Naive thymus-derived CD4-positive, alpha-beta T cell (primary cell): ENCODE results near the gene ANKFN1. TPM values are rescaled to one million over a fixed set of nuclear protein-coding genes. Genes with fewer than 3 reads are reported as not detected.

ENCODE experiments used
- ATAC-seq: fragments of 150-1000 bp; cut with Tn5 transposase; 2 replicates; pipeline ENCODE4 v1.10.0; 2021; ENCODE audit warnings: mild to moderate bottlenecking, moderate library complexity
- CTCF ChIA-PET: fragments of 350-600 bp; sonication (Branson Sonifier 250); formaldehyde crosslinking; loops from one replicate; lab custom pipeline; 2021; ENCODE audit warnings: antibody characterized with exemption; lab: Charles Lee
- POLR2A ChIA-PET: fragments of 350-600 bp; sonication (Branson Sonifier 250); formaldehyde crosslinking; loops from one replicate; lab custom pipeline; 2021; ENCODE audit warnings: antibody characterized with exemption, inconsistent platforms; lab: Charles Lee
- DNase-seq, 9 donors: peaks; one replicate each; pipeline versions ENCODE4 v3.0.0 to v3.0.0-alpha.2; 2020 to 2022; ENCODE audit warnings: mixed read lengths in 1 of 9
- H3K27ac ChIP-seq: one replicate; pipeline ENCODE4 v1.7.0; 2013; ENCODE audit warnings: mild to moderate bottlenecking, low read depth, low read length, moderate library complexity
- H3K27me3 ChIP-seq, 2 donors: one replicate each; pipeline ENCODE4 v1.7.0; 2013; ENCODE audit warnings: low read length in 2 of 2, mild to moderate bottlenecking in 2 of 2, moderate library complexity in 2 of 2; ENCODE audit not compliant: control insufficient read depth in 2 of 2, insufficient read depth in 2 of 2
- H3K36me3 ChIP-seq, 3 experiments: 1 replicate in 2 of 3; 2 replicates in 1 of 3; pipeline ENCODE4 v1.7.0; 2013; ENCODE audit warnings: low read length in 3 of 3, mild to moderate bottlenecking in 3 of 3, moderate library complexity in 1 of 3; ENCODE audit not compliant: insufficient read depth in 3 of 3, control insufficient read depth in 2 of 3
- H3K4me1 ChIP-seq, 2 donors: one replicate each; pipeline ENCODE4 v1.7.0; 2013; ENCODE audit warnings: low read length in 2 of 2, mild to moderate bottlenecking in 2 of 2, moderate library complexity in 1 of 2; ENCODE audit not compliant: control insufficient read depth in 2 of 2, insufficient read depth in 2 of 2
- H3K4me3 ChIP-seq: 2 replicates; pipeline ENCODE4 v1.7.0; 2013; ENCODE audit warnings: mild to moderate bottlenecking, low read length
- H3K9me3 ChIP-seq, 3 experiments: 1 replicate in 2 of 3; 2 replicates in 1 of 3; pipeline ENCODE4 v1.7.0; 2013; ENCODE audit warnings: low read length in 3 of 3; ENCODE audit not compliant: control insufficient read depth in 2 of 3
- H3K27ac Mint-ChIP-seq, 9 donors: one replicate each; pipeline ENCODE4 v1.8.0; 2020 to 2022; ENCODE audit warnings: mixed read lengths in 9 of 9, mild to moderate bottlenecking in 8 of 9, moderate library complexity in 5 of 9, inconsistent platforms in 2 of 9
- H3K27me3 Mint-ChIP-seq, 5 donors: one replicate each; pipeline ENCODE4 v1.8.0; 2021 to 2022; ENCODE audit warnings: mixed read lengths in 5 of 5, mild to moderate bottlenecking in 1 of 5
- H3K36me3 Mint-ChIP-seq, 5 donors: one replicate each; pipeline ENCODE4 v1.8.0; 2020 to 2022; ENCODE audit warnings: mixed read lengths in 5 of 5, mild to moderate bottlenecking in 3 of 5, inconsistent platforms in 1 of 5
- H3K4me1 Mint-ChIP-seq, 7 donors: one replicate each; pipeline ENCODE4 v1.8.0; 2020 to 2022; ENCODE audit warnings: mixed read lengths in 7 of 7, mild to moderate bottlenecking in 3 of 7, inconsistent platforms in 1 of 7
- H3K4me3 Mint-ChIP-seq, 10 donors: one replicate each; pipeline ENCODE4 v1.8.0; 2020 to 2022; ENCODE audit warnings: mild to moderate bottlenecking in 10 of 10, mixed read lengths in 10 of 10, moderate library complexity in 6 of 10, inconsistent platforms in 2 of 10
- H3K9me3 Mint-ChIP-seq, 11 donors: one replicate each; pipeline ENCODE4 v1.8.0; 2020 to 2022; ENCODE audit warnings: mixed read lengths in 11 of 11, mild to moderate bottlenecking in 4 of 11, inconsistent platforms in 1 of 11, moderate library complexity in 1 of 11
- intact Hi-C, 2 donors: fragments of 100-400 bp; cut with micrococcal nuclease; formaldehyde crosslinking; loops; one replicate each; pipeline ENCODE4 v1.15.1; 2023
- polyA plus RNA-seq, 2 donors: library from polyadenylated mRNA; unstranded; fragments of 300-500 nt; fragmentation: Illumina TruSeq; gene quantifications; one replicate each; pipeline ENCODE4 v1.2.3, GENCODE V29; 2021
- total RNA-seq, 6 experiments: library from RNA in 5 of 6; stranded (reverse) in 5 of 6; gene quantifications; 1 replicate in 5 of 6; 2 replicates in 1 of 6; pipeline ENCODE4 v1.2.3 and lab custom pipeline; 2021 to 2026

Gene ANKFN1
- total and polyA plus RNA-seq, 7 experiments from 2014 or later: not detected

- no peaks in the 10 kb centered on the region for H3K27me3 ChIP-seq
- DNase-seq: no peak
- CTCF ChIA-PET: no interaction called here
Measured at GRCh38 chr17:56326001-56326359, 172.7 kb downstream of the ANKFN1 start.

DNA sequence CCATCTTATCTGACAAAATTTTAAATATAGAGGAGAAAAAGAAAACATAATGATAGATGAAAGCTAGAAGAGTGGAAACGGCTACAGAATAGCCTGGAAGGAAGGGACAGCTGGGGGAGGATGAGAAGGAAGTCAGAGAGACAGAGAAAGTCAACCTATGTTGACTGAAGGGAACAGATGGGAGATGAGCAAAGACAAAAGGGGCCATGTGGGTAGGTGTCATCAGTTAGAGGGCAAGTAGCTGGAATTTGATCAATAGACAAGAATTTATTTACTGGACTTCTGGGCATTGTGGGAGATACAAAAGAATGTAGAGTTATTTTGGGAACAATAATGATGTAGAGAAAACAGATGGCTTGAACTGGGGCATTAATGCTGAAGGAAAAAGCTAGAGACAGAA lies 194.4 kb downstream of the ANKFN1 start:
- H3K4me3 Mint-ChIP-seq: no peak overlapping the region
- no peak for DNase-seq

More at GRCh38 chr17:56326001-56326359, 172.7 kb downstream of the ANKFN1 start:
- no peaks in the 10 kb centered on the region for H3K9me3 ChIP-seq
- peaks cover 8 to 19% (median 12%) of the 10 kb centered on the region in 5 donors for H3K27me3 Mint-ChIP-seq
- POLR2A ChIA-PET: no interaction called here
- ATAC-seq: no peak
- no peak overlapping the region for H3K4me3 ChIP-seq
- no peak overlapping the region for H3K4me3 Mint-ChIP-seq
- no peaks in the 10 kb centered on the region for H3K36me3 Mint-ChIP-seq
- no peaks in the 10 kb centered on the region for H3K9me3 Mint-ChIP-seq
- intact Hi-C loops: no loop called here
- H3K27ac Mint-ChIP-seq: no peak overlapping the region
- no peak overlapping the region for H3K27ac ChIP-seq
- peaks cover 0 to 3% (median 0%) of the 10 kb centered on the region in 7 donors for H3K4me1 Mint-ChIP-seq
- H3K36me3 ChIP-seq: no peaks in the 10 kb centered on the region
- no peaks in the 10 kb centered on the region for H3K4me1 ChIP-seq

DNA sequence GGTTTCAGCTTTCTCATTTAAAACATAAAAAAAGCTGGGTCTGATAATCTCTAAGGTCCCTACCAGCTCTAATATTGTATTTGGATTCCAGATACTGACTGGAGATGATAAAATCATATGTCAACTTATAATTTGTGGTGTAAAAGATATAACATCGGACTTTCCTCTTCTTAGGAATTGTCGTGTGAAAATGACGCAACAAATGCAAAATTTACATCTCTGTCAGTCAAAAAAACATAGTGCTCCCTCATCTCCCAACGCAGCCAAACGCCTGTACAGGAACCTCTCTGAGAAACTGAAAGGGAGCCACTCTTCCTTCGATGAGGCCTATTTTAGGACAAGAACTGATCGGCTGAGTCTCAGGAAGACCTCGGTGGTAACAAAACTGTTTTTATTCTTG lies 197.3 kb downstream of the ANKFN1 start:
- Mint-ChIP-seq H3K27ac (no peak overlapping the region), H3K27me3 (peaks cover 2 to 33% (median 16%) of the 10 kb centered on the region in 5 donors), H3K4me3 (no peak overlapping the region), H3K4me1 (no peaks in the 10 kb centered on the region), H3K9me3 (peaks cover 0 to 5% (median 0%) of the 10 kb centered on the region in 11 donors), H3K36me3 (peaks cover 0 to 3% (median 0%) of the 10 kb centered on the region in 5 donors)
- H3K4me1 ChIP-seq: no peaks in the 10 kb centered on the region
- ATAC-seq (no peak), DNase-seq (no peak)
- ChIA-PET POLR2A (no interaction called here), CTCF (no interaction called here)
- no peaks in the 10 kb centered on the region for H3K36me3 ChIP-seq
- intact Hi-C loops: no loop called here
- H3K9me3 ChIP-seq: no peaks in the 10 kb centered on the region
- H3K27ac ChIP-seq: no peak overlapping the region
- no peak overlapping the region for H3K4me3 ChIP-seq
- H3K27me3 ChIP-seq: no peaks in the 10 kb centered on the region

More for the DNA sequence above, 194.4 kb downstream of the ANKFN1 start:
- H3K27me3 ChIP-seq: no peaks in the 10 kb centered on the region
- no peak overlapping the region for H3K27ac ChIP-seq
- H3K9me3 Mint-ChIP-seq: peaks cover 0 to 24% (median 8%) of the 10 kb centered on the region in 11 donors
- no peaks in the 10 kb centered on the region for H3K9me3 ChIP-seq
- peaks cover 10 to 40% (median 23%) of the 10 kb centered on the region in 5 donors for H3K27me3 Mint-ChIP-seq
- H3K4me1 ChIP-seq: no peaks in the 10 kb centered on the region
- H3K36me3 Mint-ChIP-seq: peaks cover 0 to 5% (median 0%) of the 10 kb centered on the region in 5 donors
- no peaks in the 10 kb centered on the region for H3K4me1 Mint-ChIP-seq
- H3K4me3 ChIP-seq: no peak overlapping the region
- no peaks in the 10 kb centered on the region for H3K36me3 ChIP-seq
- ChIA-PET POLR2A (interaction anchor here (0.7 kb wide), 1 partner anchor 68 kb away, joined by 3 read pairs; no protein-coding TSS in a partner anchor), CTCF (no interaction called here)
- intact Hi-C loops: no loop called here
- H3K27ac Mint-ChIP-seq: no peak overlapping the region
- ATAC-seq: no peak

DNA sequence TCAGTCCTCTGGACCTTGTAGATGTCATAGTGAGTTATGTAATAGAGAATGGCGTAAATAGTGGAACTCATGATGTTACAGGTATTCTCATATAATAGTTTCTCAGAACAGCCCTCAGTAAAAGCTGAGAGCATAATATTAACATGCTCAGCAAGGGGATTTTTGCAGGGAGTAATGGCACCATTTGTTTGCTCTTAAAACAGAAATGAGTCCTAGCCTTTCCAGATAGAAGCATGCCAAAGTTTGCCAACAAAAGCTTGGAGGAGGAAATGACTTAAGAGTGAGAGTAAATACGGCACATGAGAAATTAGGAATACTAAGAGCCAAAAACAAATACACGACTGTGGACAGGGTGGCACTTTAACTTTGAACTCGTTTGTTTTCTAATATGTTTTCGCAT lies 198.4 kb downstream of the ANKFN1 start:
- H3K9me3 ChIP-seq: no peaks in the 10 kb centered on the region
- Mint-ChIP-seq H3K36me3 (peaks cover 0 to 3% (median 0%) of the 10 kb centered on the region in 5 donors), H3K9me3 (peaks cover 0 to 5% (median 0%) of the 10 kb centered on the region in 11 donors), H3K27ac (no peak overlapping the region), H3K27me3 (peaks cover 2 to 25% (median 15%) of the 10 kb centered on the region in 5 donors), H3K4me1 (no peaks in the 10 kb centered on the region), H3K4me3 (no peak overlapping the region)
- H3K27ac ChIP-seq: no peak overlapping the region
- intact Hi-C loops: no loop called here
- no peaks in the 10 kb centered on the region for H3K27me3 ChIP-seq
- no peaks in the 10 kb centered on the region for H3K4me1 ChIP-seq
- DNase-seq (no peak), ATAC-seq (no peak)
- ChIA-PET CTCF (no interaction called here), POLR2A (no interaction called here)
- no peak overlapping the region for H3K4me3 ChIP-seq
- H3K36me3 ChIP-seq: no peaks in the 10 kb centered on the region

GRCh38 chr17:56358651-56359050 lies 205.4 kb downstream of the ANKFN1 start:
- H3K36me3 Mint-ChIP-seq: no peaks in the 10 kb centered on the region
- intact Hi-C loops: no loop called here
- CTCF ChIA-PET: no interaction called here

DNA sequence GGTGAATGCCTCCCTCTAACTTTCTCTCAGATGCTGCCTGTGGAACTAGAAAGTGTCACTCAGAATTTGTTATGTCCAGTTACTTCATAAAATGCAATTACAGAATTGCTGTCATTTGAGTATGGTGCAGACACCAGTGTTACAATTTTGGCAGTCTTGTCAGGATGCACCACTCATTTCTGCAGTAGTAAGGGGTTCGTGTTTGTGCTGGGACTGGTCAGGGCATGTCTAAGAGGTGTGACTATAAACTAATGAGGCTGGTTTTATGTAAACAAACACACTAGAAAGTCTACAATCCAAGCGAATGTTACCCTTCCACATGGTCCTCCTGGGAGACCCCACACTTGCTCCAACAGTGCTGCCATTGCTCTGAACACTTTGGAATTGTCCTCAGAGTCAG lies 206.2 kb downstream of the ANKFN1 start:
- intact Hi-C loops: no loop called here
- H3K4me3 ChIP-seq: no peak overlapping the region
- H3K4me3 Mint-ChIP-seq: no peak overlapping the region
- no peaks in the 10 kb centered on the region for H3K36me3 Mint-ChIP-seq
- DNase-seq: no peak
- H3K27me3 ChIP-seq: no peaks in the 10 kb centered on the region
- ATAC-seq: no peak
- H3K9me3 ChIP-seq: no peaks in the 10 kb centered on the region
- no peaks in the 10 kb centered on the region for H3K4me1 ChIP-seq
- H3K4me1 Mint-ChIP-seq: no peaks in the 10 kb centered on the region
- peaks cover 0 to 1% (median 0%) of the 10 kb centered on the region in 11 donors for H3K9me3 Mint-ChIP-seq
- H3K27ac Mint-ChIP-seq: no peak overlapping the region
- H3K27me3 Mint-ChIP-seq: peaks cover 5 to 28% (median 15%) of the 10 kb centered on the region in 5 donors
- no peak overlapping the region for H3K27ac ChIP-seq
- no peaks in the 10 kb centered on the region for H3K36me3 ChIP-seq
- ChIA-PET CTCF (no interaction called here), POLR2A (no interaction called here)

More at GRCh38 chr17:56358651-56359050, 205.4 kb downstream of the ANKFN1 start:
- no peak overlapping the region for H3K27ac ChIP-seq
- H3K4me1 ChIP-seq: no peaks in the 10 kb centered on the region
- Mint-ChIP-seq H3K9me3 (peaks cover 0 to 1% (median 0%) of the 10 kb centered on the region in 11 donors), H3K27ac (no peak overlapping the region), H3K4me1 (no peaks in the 10 kb centered on the region), H3K27me3 (peaks cover 4 to 31% (median 15%) of the 10 kb centered on the region in 5 donors), H3K4me3 (no peak overlapping the region)
- DNase-seq: no peak
- no peak overlapping the region for H3K4me3 ChIP-seq
- no peaks in the 10 kb centered on the region for H3K9me3 ChIP-seq
- no peaks in the 10 kb centered on the region for H3K36me3 ChIP-seq
- no peaks in the 10 kb centered on the region for H3K27me3 ChIP-seq
- POLR2A ChIA-PET: no interaction called here
- no peak for ATAC-seq

DNA sequence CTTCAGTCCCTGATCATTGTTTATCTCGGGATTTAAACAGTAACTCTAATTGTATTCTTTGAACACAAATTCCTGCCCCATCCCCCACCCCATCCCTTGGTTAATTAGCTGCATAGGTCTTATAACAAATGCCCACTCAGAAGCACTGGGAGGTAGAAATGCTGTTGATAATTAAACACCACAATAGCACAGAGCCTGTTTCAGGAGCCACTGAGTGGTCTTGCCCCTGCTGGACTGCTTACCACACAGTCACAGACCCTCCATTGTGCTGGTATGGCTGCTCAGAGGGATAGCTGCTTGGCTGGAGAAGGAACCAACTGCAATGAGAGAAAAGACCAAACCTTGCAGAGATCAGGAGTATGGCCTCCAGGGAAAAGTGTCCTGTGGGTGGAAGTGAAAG lies 214.1 kb downstream of the ANKFN1 start:
- H3K36me3 Mint-ChIP-seq: no peaks in the 10 kb centered on the region
- intact Hi-C loops: no loop called here
- no peaks in the 10 kb centered on the region for H3K36me3 ChIP-seq
- no peaks in the 10 kb centered on the region for H3K27me3 ChIP-seq
- no peak for ATAC-seq
- no peaks in the 10 kb centered on the region for H3K4me1 ChIP-seq
- no peak overlapping the region for H3K4me3 ChIP-seq
- peaks cover 0 to 10% (median 0%) of the 10 kb centered on the region in 5 donors for H3K27me3 Mint-ChIP-seq
- no peaks in the 10 kb centered on the region for H3K9me3 ChIP-seq
- no peak overlapping the region for H3K27ac ChIP-seq
- H3K4me1 Mint-ChIP-seq: no peaks in the 10 kb centered on the region
- H3K4me3 Mint-ChIP-seq: no peak overlapping the region
- no peak for DNase-seq
- H3K27ac Mint-ChIP-seq: no peak overlapping the region
- ChIA-PET POLR2A (no interaction called here), CTCF (no interaction called here)
- peaks cover 0 to 1% (median 0%) of the 10 kb centered on the region in 11 donors for H3K9me3 Mint-ChIP-seq
